SK-N-SH treated with all-trans-retinoic acid at 6 μM for 48 hours (cell line): ENCODE results near the gene CEP192.

Source experiments
- ATAC-seq: fragments of 200-7000 bp; cut with Tn5 transposase; 3 replicates; pipeline ENCODE4 v1.9.1; 2020; ENCODE audit warnings: mild to moderate bottlenecking, moderate library complexity
- ARNTL ChIP-seq: fragments of 450-650 bp; formaldehyde crosslinking; IDR thresholded peaks from 2 replicates; pipeline ENCODE4 v1.5.0; 2020; ENCODE audit warnings: low read depth, mild to moderate bottlenecking, moderate library complexity, borderline replicate concordance
- BACH2 ChIP-seq: fragments of 250-450 bp; sonication (Bioruptor Pico); IDR thresholded peaks from 2 replicates; pipeline ENCODE4 v1.9.0; 2021; ENCODE audit warnings: mild to moderate bottlenecking, borderline replicate concordance
- CREB5 ChIP-seq: fragments of 250-450 bp; sonication (Bioruptor Pico); IDR thresholded peaks from 2 replicates; pipeline ENCODE4 v1.5.1; 2020; ENCODE audit warnings: low read depth, mild to moderate bottlenecking, moderate library complexity
- CSDC2 ChIP-seq: fragments of 250-450 bp; sonication (Bioruptor Pico); IDR thresholded peaks from 2 replicates; pipeline ENCODE4 v1.5.0; 2020; ENCODE audit warnings: mild to moderate bottlenecking, moderate library complexity
- ESRRG ChIP-seq: fragments of 250-450 bp; sonication (Bioruptor Pico); IDR thresholded peaks from 2 replicates; pipeline ENCODE4 v1.6.1; 2021; ENCODE audit warnings: mild to moderate bottlenecking
- GLIS3 ChIP-seq: fragments of 250-450 bp; sonication (Bioruptor Pico); IDR thresholded peaks from 2 replicates; pipeline ENCODE4 v1.5.0; 2020; ENCODE audit warnings: mild to moderate bottlenecking, moderate library complexity
- ISL1 ChIP-seq: fragments of 250-450 bp; sonication (Bioruptor Pico); IDR thresholded peaks from 2 replicates; pipeline ENCODE4 v2.1.2; 2022; ENCODE audit warnings: mild to moderate bottlenecking, moderate library complexity
- OSR1 ChIP-seq: fragments of 250-450 bp; sonication (Bioruptor Pico); IDR thresholded peaks from 2 replicates; pipeline ENCODE4 v1.8.0; 2022; ENCODE audit warnings: moderate library complexity, mild to moderate bottlenecking, inconsistent platforms
- PATZ1 ChIP-seq: fragments of 250-450 bp; sonication (Bioruptor Pico); IDR thresholded peaks from 2 replicates; pipeline ENCODE4 v1.8.0; 2020; ENCODE audit warnings: mild to moderate bottlenecking, moderate library complexity, borderline replicate concordance
- POU6F1 ChIP-seq: fragments of 250-450 bp; sonication (Bioruptor Pico); IDR thresholded peaks from 2 replicates; pipeline ENCODE4 v1.8.0; 2021; ENCODE audit warnings: low read depth, mild to moderate bottlenecking, moderate library complexity, borderline replicate concordance
- PPARA ChIP-seq: fragments of 250-450 bp; sonication (Bioruptor Pico); IDR thresholded peaks from 2 replicates; pipeline ENCODE4 v1.5.0; 2020; ENCODE audit warnings: mild to moderate bottlenecking, borderline replicate concordance
- RARB ChIP-seq: fragments of 250-450 bp; sonication (Bioruptor Pico); IDR thresholded peaks from 2 replicates; pipeline ENCODE4 v1.8.0; 2021; ENCODE audit warnings: mild to moderate bottlenecking, moderate library complexity
- SNAI2 ChIP-seq: fragments of 250-450 bp; sonication (Bioruptor Pico); IDR thresholded peaks from 2 replicates; pipeline ENCODE4 v1.5.0; 2020; ENCODE audit warnings: mild to moderate bottlenecking, moderate library complexity
- TCF4 ChIP-seq: fragments of 250-450 bp; sonication (Bioruptor Pico); IDR thresholded peaks from 2 replicates; pipeline ENCODE4 v1.8.0; 2021; ENCODE audit warnings: mild to moderate bottlenecking, moderate library complexity, borderline replicate concordance
- TOX ChIP-seq: fragments of 250-450 bp; sonication (Bioruptor Pico); IDR thresholded peaks from 2 replicates; pipeline ENCODE4 v1.8.0; 2021; ENCODE audit warnings: mild to moderate bottlenecking, moderate library complexity, borderline replicate concordance
- TSHZ2 ChIP-seq: fragments of 250-450 bp; sonication (Bioruptor Pico); IDR thresholded peaks from 2 replicates; pipeline ENCODE4 v1.5.0; 2020; ENCODE audit warnings: mild to moderate bottlenecking, moderate library complexity
- ZC3H10 ChIP-seq: fragments of 250-450 bp; sonication (Bioruptor Pico); IDR thresholded peaks from 2 replicates; pipeline ENCODE4 v1.5.1; 2021; ENCODE audit warnings: mild to moderate bottlenecking, moderate library complexity
- ZFP3 ChIP-seq: fragments of 250-450 bp; sonication (Bioruptor Pico); IDR thresholded peaks from 2 replicates; pipeline ENCODE4 v1.5.0; 2020; ENCODE audit warnings: mild to moderate bottlenecking, moderate library complexity
- ZFP30 ChIP-seq: fragments of 450-650 bp; formaldehyde crosslinking; IDR thresholded peaks from 2 replicates; pipeline ENCODE4 v1.5.0; 2022; ENCODE audit warnings: mild to moderate bottlenecking, moderate library complexity
- ZNF565 ChIP-seq: fragments of 450-650 bp; formaldehyde crosslinking; conservative IDR thresholded peaks from 2 replicates; pipeline ENCODE4 v1.5.0; 2020; ENCODE audit warnings: low read depth, mild to moderate bottlenecking, moderate library complexity
- ZNF70 ChIP-seq: fragments of 450-650 bp; formaldehyde crosslinking; IDR thresholded peaks from 2 replicates; pipeline ENCODE4 v1.5.0; 2020; ENCODE audit warnings: mild to moderate bottlenecking, moderate library complexity
- ZNF8 ChIP-seq: fragments of 450-650 bp; formaldehyde crosslinking; IDR thresholded peaks from 2 replicates; pipeline ENCODE4 v1.5.0; 2020; ENCODE audit warnings: mild to moderate bottlenecking, moderate library complexity

The CEP192 gene

GRCh38 chr18:13006531-13007247 lies 15.5 kb downstream of the CEP192 start:
- no peak for ATAC-seq
- TF ChIP-seq ISL1 (CRISPR knock-in tag): no peak

- no peak for TF ChIP-seq ZNF70
- TF ChIP-seq SNAI2: no peak
- TF ChIP-seq POU6F1 (CRISPR knock-in tag): no peak
- no peak for TF ChIP-seq TSHZ2 (CRISPR knock-in tag)
- TF ChIP-seq ZNF565 (CRISPR knock-in tag): no peak
- TF ChIP-seq BACH2 (CRISPR knock-in tag): no peak
- TF ChIP-seq ZFP30 (CRISPR knock-in tag): no peak
- TF ChIP-seq OSR1 (CRISPR knock-in tag): no peak
- no peak for TF ChIP-seq TOX (CRISPR knock-in tag)
- TF ChIP-seq ZC3H10 (CRISPR knock-in tag): no peak
- TF ChIP-seq ZNF8 (CRISPR knock-in tag): no peak
- TF ChIP-seq TCF4 (CRISPR knock-in tag): no peak
- no peak for TF ChIP-seq CSDC2 (CRISPR knock-in tag)
- TF ChIP-seq PPARA: no peak
- no peak for TF ChIP-seq ISL1 (CRISPR knock-in tag)
- no peak for TF ChIP-seq PATZ1
- no peak for TF ChIP-seq GLIS3 (CRISPR knock-in tag)
- no peak for ATAC-seq
Measured at GRCh38 chr18:13007248-13007560, 16.0 kb downstream of the CEP192 start.

GRCh38 chr18:13011719-13012118 lies 20.6 kb downstream of the CEP192 start:
- ATAC-seq: no peak
- TF ChIP-seq GLIS3 (CRISPR knock-in tag) (no peak), ZFP3 (CRISPR knock-in tag) (no peak), TOX (CRISPR knock-in tag) (no peak), PATZ1 (no peak), ESRRG (CRISPR knock-in tag) (no peak), ZNF565 (CRISPR knock-in tag) (no peak), ARNTL (CRISPR knock-in tag) (no peak)

GRCh38 chr18:13014232-13014631 lies 23.1 kb downstream of the CEP192 start:
- no peak for ATAC-seq
- TF ChIP-seq POU6F1 (CRISPR knock-in tag): no peak
- no peak for TF ChIP-seq TCF4 (CRISPR knock-in tag)
- no peak for TF ChIP-seq BACH2 (CRISPR knock-in tag)
- TF ChIP-seq PATZ1: no peak
- TF ChIP-seq RARB: no peak
- TF ChIP-seq ISL1 (CRISPR knock-in tag): no peak
- TF ChIP-seq CREB5 (CRISPR knock-in tag): no peak
- TF ChIP-seq ZNF8 (CRISPR knock-in tag): no peak
- TF ChIP-seq ZFP30 (CRISPR knock-in tag): no peak
